ENCODE measurements around the gene ZMYM3.

The ZMYM3 gene

GRCh38 chrX:71228063-71228642 is 25.8 kb downstream of the ZMYM3 start:
- Histone ChIP-seq H3K27me3 (replicated peaks) (no peaks in the 10 kb centered on the region), H3K4me3 (ENCODE audit: low read depth, low read length) (no peak overlapping the region), H3K27ac (no peak overlapping the region), H3K36me3 (replicated peaks) (no peaks in the 10 kb centered on the region)
- in situ Hi-C loops (cut with HindIII; ENCODE audit: low pct_ligation_motif_present, low sequenced_read_pairs), result no loop called here
- TF ChIP-seq CTCF (IDR thresholded peaks at IDR 0.05; ENCODE audit: low read depth, low read length, missing control alignments), result no peak
- no peak for DNase-seq

DNA sequence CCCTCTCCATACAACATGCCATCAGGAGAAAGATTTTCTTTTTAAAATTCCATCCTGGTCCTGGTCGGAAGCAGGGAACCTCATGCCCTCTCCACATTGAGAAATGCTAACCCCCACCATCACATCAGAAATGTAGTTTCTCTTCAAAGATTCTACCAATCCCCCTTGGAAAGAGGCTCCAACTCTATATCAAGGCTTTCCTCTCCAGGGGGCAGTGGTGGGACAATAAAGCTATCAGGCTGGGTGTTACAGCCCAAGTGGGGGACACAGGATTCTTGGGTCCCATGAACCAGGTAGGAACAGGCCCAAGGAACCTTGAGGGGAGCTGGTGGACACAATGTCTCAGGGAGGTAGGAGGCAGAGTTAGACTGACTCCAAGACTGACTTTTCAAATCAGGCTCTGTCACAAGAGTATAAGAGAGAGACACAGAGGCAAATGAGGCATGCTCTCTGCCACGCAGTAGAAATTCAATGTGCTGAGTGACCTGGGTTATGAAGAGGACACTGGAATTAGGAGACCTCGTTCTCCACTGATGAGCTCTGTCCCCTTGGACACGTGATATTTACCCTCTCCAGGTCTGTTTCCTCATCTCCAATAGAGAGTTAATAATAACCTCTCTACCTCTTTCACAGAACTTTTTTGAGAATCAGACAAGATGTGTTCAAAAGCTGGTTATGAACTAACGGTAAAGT is 26.4 kb downstream of the ZMYM3 start:
- Histone ChIP-seq H3K27me3 (replicated peaks) (no peaks in the 10 kb centered on the region), H3K27ac (no peak overlapping the region), H3K36me3 (replicated peaks) (no peaks in the 10 kb centered on the region), H3K4me3 (ENCODE audit: low read depth, low read length) (no peak overlapping the region)
- in situ Hi-C loops (cut with HindIII; ENCODE audit: low pct_ligation_motif_present, low sequenced_read_pairs), result no loop called here
- peak; percentile 25 for TF ChIP-seq CTCF (IDR thresholded peaks at IDR 0.05; ENCODE audit: low read depth, low read length, missing control alignments)
- DNase-seq, result no peak

DNA sequence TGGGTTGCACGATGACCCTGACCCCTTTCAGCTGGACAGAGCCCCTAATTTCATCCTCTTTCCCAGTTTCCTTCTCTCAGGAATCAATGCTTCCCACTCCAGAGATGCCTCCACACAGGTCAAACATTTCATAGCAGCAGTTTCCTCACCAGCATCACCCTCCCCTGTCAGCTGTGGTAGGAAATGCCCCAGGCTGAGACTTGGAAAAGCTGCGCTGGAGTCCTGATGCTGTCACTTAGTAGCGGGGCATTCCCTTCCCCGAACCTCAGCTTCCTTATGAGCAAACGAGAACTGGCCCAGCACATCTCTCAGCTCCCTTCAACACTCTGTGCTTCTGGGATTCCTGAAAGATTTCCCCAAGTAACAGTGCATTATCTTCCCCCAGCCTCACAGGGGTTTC is 28.3 kb downstream of the ZMYM3 start:
- no peaks in the 10 kb centered on the region for H3K36me3 ChIP-seq (replicated peaks)
- H3K27me3 ChIP-seq (replicated peaks), result no peaks in the 10 kb centered on the region
- no peak for DNase-seq
- no peak for TF ChIP-seq CTCF (IDR thresholded peaks at IDR 0.05; ENCODE audit: low read depth, low read length, missing control alignments)
- no peak overlapping the region for H3K27ac ChIP-seq
- no peak overlapping the region for H3K4me3 ChIP-seq (ENCODE audit: low read depth, low read length)
- in situ Hi-C loops (cut with HindIII; ENCODE audit: low pct_ligation_motif_present, low sequenced_read_pairs), result no loop called here

GRCh38 chrX:71225009-71225408 is 28.9 kb downstream of the ZMYM3 start:
- Histone ChIP-seq H3K4me3 (ENCODE audit: low read depth, low read length) (no peak overlapping the region), H3K36me3 (replicated peaks) (no peaks in the 10 kb centered on the region), H3K27me3 (replicated peaks) (no peaks in the 10 kb centered on the region), H3K27ac (no peak overlapping the region)
- DNase-seq, result no peak
- in situ Hi-C loops (cut with HindIII; ENCODE audit: low pct_ligation_motif_present, low sequenced_read_pairs), result no loop called here
- no peak for TF ChIP-seq CTCF (IDR thresholded peaks at IDR 0.05; ENCODE audit: low read depth, low read length, missing control alignments)

GRCh38 chrX:71224098-71224708 is 29.7 kb downstream of the ZMYM3 start:
- no peak for TF ChIP-seq CTCF (IDR thresholded peaks at IDR 0.05; ENCODE audit: low read depth, low read length, missing control alignments)
- Histone ChIP-seq H3K4me3 (ENCODE audit: low read depth, low read length) (no peak overlapping the region), H3K27me3 (replicated peaks) (no peaks in the 10 kb centered on the region), H3K36me3 (replicated peaks) (no peaks in the 10 kb centered on the region), H3K27ac (no peak overlapping the region)
- DNase-seq, result no peak
- in situ Hi-C loops (cut with HindIII; ENCODE audit: low pct_ligation_motif_present, low sequenced_read_pairs), result no loop called here

Data from brain microvascular endothelial cell (primary cell).